Endothelial cell of umbilical vein (primary cell): ENCODE data around the gene TTLL7. TPM values are rescaled to one million over a fixed set of nuclear protein-coding genes. Genes with fewer than 3 reads are reported as not detected.

ENCODE experiments used
- BruUV-seq: library from RNA; stranded (reverse); fragments of 400-500 nt; replicated peaks from 2 replicates; lab custom pipeline; 2021; lab: Mats Ljungman, UMichigan
- CTCF ChIA-PET: fragments of 300-600, 350-600 bp; sonication (Branson Sonifier 250); formaldehyde crosslinking; loops from one replicate; lab custom pipeline; 2021; ENCODE audit warnings: antibody characterized with exemption, inconsistent platforms; lab: Charles Lee
- POLR2A ChIA-PET: fragments of 300-600, 350-600 bp; sonication (Branson Sonifier 250); formaldehyde crosslinking; loops from one replicate; lab custom pipeline; 2021; ENCODE audit warnings: antibody characterized with exemption, inconsistent platforms; lab: Charles Lee
- DNase-seq: peaks from one replicate; pipeline ENCODE4 v3.0.0-alpha.2; 2011; ENCODE audit warnings: low read depth, low spot score
- FAIRE-seq: peaks from 2 replicates; lab custom pipeline; 2011; peaks lifted over from hg19 to GRCh38; lab: Jason Lieb, UNC
- H2AFZ ChIP-seq: 2 replicates; pipeline ENCODE4 v1.6.0; 2012; ENCODE audit warnings: low read depth, low read length, control low read depth, inconsistent platforms
- H3K27ac ChIP-seq: 2 replicates; pipeline ENCODE4 v1.5.1; 2011; ENCODE audit warnings: low read depth, mild to moderate bottlenecking, control low read depth, low read length, moderate library complexity; ENCODE audit not compliant: insufficient read depth
- H3K27me3 ChIP-seq, 2 experiments: 2 replicates each; pipeline versions ENCODE4 v1.6.0 to v1.6.1; 2011; ENCODE audit warnings: low read length in 2 of 2, mixed read lengths in 1 of 2; ENCODE audit not compliant: control insufficient read depth in 2 of 2, insufficient read depth in 2 of 2
- H3K36me3 ChIP-seq, 2 experiments: 2 replicates in 1 of 2; 3 replicates in 1 of 2; pipeline ENCODE4 v1.5.1; 2011; ENCODE audit warnings: low read length in 2 of 2, mild to moderate bottlenecking in 1 of 2, moderate library complexity in 1 of 2; ENCODE audit not compliant: control insufficient read depth in 2 of 2, insufficient read depth in 2 of 2; ENCODE audit errors: extremely low read depth in 1 of 2
- H3K4me1 ChIP-seq: 3 replicates; pipeline ENCODE4 v1.5.1; 2011; ENCODE audit warnings: mild to moderate bottlenecking, low read length; ENCODE audit not compliant: control insufficient read depth, insufficient read depth; ENCODE audit errors: extremely low read depth
- H3K4me2 ChIP-seq: 2 replicates; pipeline ENCODE4 v1.6.1; 2011; ENCODE audit warnings: low read length, control low read depth, mixed read lengths; ENCODE audit not compliant: insufficient read depth
- H3K4me3 ChIP-seq, 3 experiments: fragments of 200-600 bp in 1 of 3; sonication (generic), shearing (Covaris generic) in 1 of 3; replicated peaks in 1 of 3; 2 replicates each; pipeline ENCODE4 v1.5.1; 2011 to 2016; ENCODE audit warnings: control low read depth in 3 of 3, low read length in 3 of 3, mild to moderate bottlenecking in 2 of 3, inconsistent platforms in 1 of 3, low read depth in 1 of 3, moderate library complexity in 1 of 3; ENCODE audit not compliant: insufficient read depth in 1 of 3
- H3K79me2 ChIP-seq: 2 replicates; pipeline ENCODE4 v1.6.0; 2012; ENCODE audit warnings: low read length, inconsistent platforms; ENCODE audit not compliant: control insufficient read depth, insufficient read depth
- H3K9ac ChIP-seq: replicated peaks from 2 replicates; pipeline ENCODE3; 2011; ENCODE audit warnings: low read length, control low read depth; ENCODE audit not compliant: insufficient read depth; ENCODE audit errors: extremely low read depth
- H3K9me1 ChIP-seq: replicated peaks from 3 replicates; pipeline ENCODE4 v1.6.0; 2011; ENCODE audit warnings: mild to moderate bottlenecking, low read length; ENCODE audit not compliant: control insufficient read depth, insufficient read depth; ENCODE audit errors: extremely low read depth
- H3K9me3 ChIP-seq: replicated peaks from 2 replicates; pipeline ENCODE4 v1.5.1; 2012; ENCODE audit warnings: low read length, inconsistent platforms; ENCODE audit not compliant: control insufficient read depth, insufficient read depth
- H4K20me1 ChIP-seq: replicated peaks from 2 replicates; pipeline ENCODE3; 2011; ENCODE audit warnings: mild to moderate bottlenecking, low read length; ENCODE audit not compliant: control insufficient read depth, insufficient read depth; ENCODE audit errors: extremely low read depth
- FOS ChIP-seq: IDR thresholded peaks from 2 replicates; pipeline ENCODE4 v1.6.1; 2011; ENCODE audit warnings: mild to moderate bottlenecking, low read length, moderate library complexity, borderline replicate concordance; ENCODE audit not compliant: insufficient read depth
- MAX ChIP-seq: IDR thresholded peaks from 2 replicates; pipeline ENCODE4 v1.6.1; 2011; ENCODE audit not compliant: insufficient read depth, insufficient read length
- POLR2AphosphoS5 ChIP-seq: IDR thresholded peaks from 2 replicates; pipeline ENCODE4 v1.6.1; 2012; ENCODE audit warnings: low read depth, mild to moderate bottlenecking, control low read depth, low read length, moderate library complexity; ENCODE audit not compliant: insufficient read depth
- dilution Hi-C: fragments of 300-500 bp; cut with MboI; formaldehyde crosslinking; loops from one replicate; pipeline ENCODE4 v1.15.0; 2019; ENCODE audit warnings: low sequenced_read_pairs; ENCODE audit not compliant: extremely low pct_ligation_motif_present
- intact Hi-C: fragments of 100-400 bp; cut with micrococcal nuclease; formaldehyde crosslinking; loops from one replicate; pipeline ENCODE4 v1.10.0; 2022
- polyA plus RNA-seq, 4 experiments: library from polyadenylated mRNA; depleted of rRNA in 3 of 4; stranded (reverse) in 3 of 4; unstranded in 1 of 4; fragments of >200 nt; gene quantifications; 2 replicates each; pipeline versions ENCODE4 v1.2.1 to v1.2.3, GENCODE V29; 2011 to 2012; ENCODE audit warnings: missing spikeins in 1 of 4
- total RNA-seq: library from RNA; stranded (reverse); gene quantifications from 2 replicates; pipeline ENCODE4 v1.2.3, GENCODE V29; 2021

Gene TTLL7
- total and polyA plus RNA-seq, 2 donors (not counting 3 experiments of a cell fraction or from before 2014, with no cell fraction given) = 2.1 to 11.7 TPM

- Histone ChIP-seq H3K9me1 (no peaks in the 10 kb centered on the region), H2AFZ (no peak overlapping the region), H3K4me2 (no peak overlapping the region), H3K27ac (no peak overlapping the region), H3K9ac (no peak overlapping the region), H3K27me3 (peaks cover 0 to 2% of the 10 kb centered on the region in 2 experiments), H4K20me1 (no peaks in the 10 kb centered on the region), H3K79me2 (no peaks in the 10 kb centered on the region), H3K36me3 (no peaks in the 10 kb centered on the region), H3K9me3 (no peaks in the 10 kb centered on the region), H3K4me3 (no peak overlapping the region), H3K4me1 (no peaks in the 10 kb centered on the region)
- dilution Hi-C loops = no loop called here
- TF ChIP-seq MAX (no peak), POLR2AphosphoS5 (no peak), FOS (no peak)
- no TSS peak for BruUV-seq
- FAIRE-seq (no peak), DNase-seq (no peak)
- POLR2A ChIA-PET = no interaction called here
- intact Hi-C loops = no loop called here
- CTCF ChIA-PET = no interaction called here
These were observed 166.7 kb downstream of the TTLL7 start for GRCh38 chr1:83832194-83832593.

- H2AFZ ChIP-seq = no peak overlapping the region
- TF ChIP-seq POLR2AphosphoS5 = no peak
- intact Hi-C loops = no loop called here
- H3K36me3 ChIP-seq = no peaks in the 10 kb centered on the region
- no peaks in the 10 kb centered on the region for H4K20me1 ChIP-seq
- FAIRE-seq (no peak), DNase-seq (no peak)
- ChIA-PET POLR2A (no interaction called here), CTCF (no interaction called here)
- H3K9me1 ChIP-seq = no peaks in the 10 kb centered on the region
- no peak overlapping the region for H3K9ac ChIP-seq
- H3K79me2 ChIP-seq = no peaks in the 10 kb centered on the region
- no peaks in the 10 kb centered on the region for H3K4me1 ChIP-seq
- dilution Hi-C loops = no loop called here
- no peak overlapping the region for H3K4me3 ChIP-seq
- no TSS peak for BruUV-seq
- no peak overlapping the region for H3K27ac ChIP-seq
- H3K27me3 ChIP-seq = peaks cover 0 to 2% of the 10 kb centered on the region in 2 experiments
- no peak overlapping the region for H3K4me2 ChIP-seq
- H3K9me3 ChIP-seq = no peaks in the 10 kb centered on the region
These were observed 169.8 kb downstream of the TTLL7 start for GRCh38 chr1:83829106-83829505.
